HK-2 (cell line): ENCODE data around the gene SMURF1.
"Not testable (repeated sequence)": the region's sequence is repeated elsewhere in the genome, so short reads cannot be mapped to it uniquely, and the experiment has no call there.

Experiments used
- DNase-seq: peaks from one replicate; pipeline ENCODE4 v3.0.0-alpha.2; 2018; ENCODE audit not compliant: unreplicated experiment

The SMURF1 gene

GRCh38 chr7:99121496-99122021, 22.3 kb downstream of the SMURF1 start:
- DNase-seq = no peak

GRCh38 chr7:99120916-99121315, 23.0 kb downstream of the SMURF1 start:
- no peak for DNase-seq

GRCh38 chr7:99120501-99120900, 23.4 kb downstream of the SMURF1 start:
- DNase-seq = no peak

GRCh38 chr7:99118077-99118476, 25.8 kb downstream of the SMURF1 start:
- DNase-seq = no peak

GRCh38 chr7:99116144-99116543, 27.8 kb downstream of the SMURF1 start:
- no peak for DNase-seq

GRCh38 chr7:99115379-99115778, 28.5 kb downstream of the SMURF1 start:
- DNase-seq = no peak

GRCh38 chr7:99112979-99113378, 30.9 kb downstream of the SMURF1 start:
- no peak for DNase-seq

- no peak for DNase-seq
These were observed 31.8 kb downstream of the SMURF1 start for GRCh38 chr7:99112097-99112496.

GRCh38 chr7:99111591-99111990, 32.3 kb downstream of the SMURF1 start:
- no peak for DNase-seq

- DNase-seq = no peak
These were observed 34.5 kb downstream of the SMURF1 start for GRCh38 chr7:99109108-99110051.

GRCh38 chr7:99108613-99109012, 35.3 kb downstream of the SMURF1 start:
- DNase-seq = no peak

GRCh38 chr7:99106821-99107241, 37.1 kb downstream of the SMURF1 start:
- DNase-seq = no peak

GRCh38 chr7:99106411-99106810, 37.5 kb downstream of the SMURF1 start:
- DNase-seq = no peak

- DNase-seq = no peak
These were observed 38.2 kb downstream of the SMURF1 start for GRCh38 chr7:99105756-99106155.

- DNase-seq = no peak
These were observed 39.3 kb downstream of the SMURF1 start for GRCh38 chr7:99104631-99105030.

- DNase-seq = not testable (repeated sequence)
These were observed 40.1 kb downstream of the SMURF1 start for GRCh38 chr7:99103836-99104235.

GRCh38 chr7:99102809-99103690, 40.9 kb downstream of the SMURF1 start:
- DNase-seq = no peak

GRCh38 chr7:99102361-99102760, 41.5 kb downstream of the SMURF1 start:
- no peak for DNase-seq

GRCh38 chr7:99101516-99101915, 42.4 kb downstream of the SMURF1 start:
- not testable (repeated sequence) for DNase-seq

- no peak for DNase-seq
These were observed 44.3 kb downstream of the SMURF1 start for GRCh38 chr7:99099499-99100077.

- DNase-seq = no peak
These were observed 44.9 kb downstream of the SMURF1 start for GRCh38 chr7:99098824-99099498.
